Coronary artery (tissue), 2 donors: Measurements from ENCODE around the gene SH3GL1.

Experiments used
- DNase-seq: peaks from one replicate; pipeline ENCODE4 v3.0.0-alpha.2; 2017; ENCODE audit warnings: low spot score
- H3K27ac ChIP-seq, 2 donors: fragments of 200-600 bp; sonication (generic); one replicate each; pipeline ENCODE4 v1.5.1; 2016 to 2019
- H3K4me3 ChIP-seq: fragments of 200-600 bp; sonication (generic); 2 replicates; pipeline ENCODE4 v1.5.1; 2016; ENCODE audit warnings: mild to moderate bottlenecking, moderate library complexity
- TF ChIP-seq, protein P1 (sequence below): fragments of 200-600 bp; sonication (generic); IDR thresholded peaks from one replicate; pipeline ENCODE4 v1.5.1; 2019; ENCODE audit warnings: antibody characterized with exemption

Gene SH3GL1

GRCh38 chr19:4390017-4390566 is 10.3 kb downstream of the SH3GL1 start:
- DNase-seq = no peak
- TF ChIP-seq, protein P1, sequence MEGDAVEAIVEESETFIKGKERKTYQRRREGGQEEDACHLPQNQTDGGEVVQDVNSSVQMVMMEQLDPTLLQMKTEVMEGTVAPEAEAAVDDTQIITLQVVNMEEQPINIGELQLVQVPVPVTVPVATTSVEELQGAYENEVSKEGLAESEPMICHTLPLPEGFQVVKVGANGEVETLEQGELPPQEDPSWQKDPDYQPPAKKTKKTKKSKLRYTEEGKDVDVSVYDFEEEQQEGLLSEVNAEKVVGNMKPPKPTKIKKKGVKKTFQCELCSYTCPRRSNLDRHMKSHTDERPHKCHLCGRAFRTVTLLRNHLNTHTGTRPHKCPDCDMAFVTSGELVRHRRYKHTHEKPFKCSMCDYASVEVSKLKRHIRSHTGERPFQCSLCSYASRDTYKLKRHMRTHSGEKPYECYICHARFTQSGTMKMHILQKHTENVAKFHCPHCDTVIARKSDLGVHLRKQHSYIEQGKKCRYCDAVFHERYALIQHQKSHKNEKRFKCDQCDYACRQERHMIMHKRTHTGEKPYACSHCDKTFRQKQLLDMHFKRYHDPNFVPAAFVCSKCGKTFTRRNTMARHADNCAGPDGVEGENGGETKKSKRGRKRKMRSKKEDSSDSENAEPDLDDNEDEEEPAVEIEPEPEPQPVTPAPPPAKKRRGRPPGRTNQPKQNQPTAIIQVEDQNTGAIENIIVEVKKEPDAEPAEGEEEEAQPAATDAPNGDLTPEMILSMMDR = no peak
- Histone ChIP-seq H3K27ac (peak overlapping the region; percentile 32 to 84), H3K4me3 (peak overlapping the region; percentile 35)

- peak overlapping the region; percentile 24 for H3K4me3 ChIP-seq
- no peak for DNase-seq
- TF ChIP-seq, protein P1 = no peak
- peak overlapping the region; percentile 32 to 84 for H3K27ac ChIP-seq
These were observed 10.8 kb downstream of the SH3GL1 start for GRCh38 chr19:4389511-4390016.

GRCh38 chr19:4389064-4389375 is 11.3 kb downstream of the SH3GL1 start:
- peak overlapping the region; percentile 25 for H3K4me3 ChIP-seq
- peak overlapping the region in 1 of 2 donors; percentile 84 for H3K27ac ChIP-seq
- no peak for DNase-seq
- TF ChIP-seq, protein P1 = no peak

DNA sequence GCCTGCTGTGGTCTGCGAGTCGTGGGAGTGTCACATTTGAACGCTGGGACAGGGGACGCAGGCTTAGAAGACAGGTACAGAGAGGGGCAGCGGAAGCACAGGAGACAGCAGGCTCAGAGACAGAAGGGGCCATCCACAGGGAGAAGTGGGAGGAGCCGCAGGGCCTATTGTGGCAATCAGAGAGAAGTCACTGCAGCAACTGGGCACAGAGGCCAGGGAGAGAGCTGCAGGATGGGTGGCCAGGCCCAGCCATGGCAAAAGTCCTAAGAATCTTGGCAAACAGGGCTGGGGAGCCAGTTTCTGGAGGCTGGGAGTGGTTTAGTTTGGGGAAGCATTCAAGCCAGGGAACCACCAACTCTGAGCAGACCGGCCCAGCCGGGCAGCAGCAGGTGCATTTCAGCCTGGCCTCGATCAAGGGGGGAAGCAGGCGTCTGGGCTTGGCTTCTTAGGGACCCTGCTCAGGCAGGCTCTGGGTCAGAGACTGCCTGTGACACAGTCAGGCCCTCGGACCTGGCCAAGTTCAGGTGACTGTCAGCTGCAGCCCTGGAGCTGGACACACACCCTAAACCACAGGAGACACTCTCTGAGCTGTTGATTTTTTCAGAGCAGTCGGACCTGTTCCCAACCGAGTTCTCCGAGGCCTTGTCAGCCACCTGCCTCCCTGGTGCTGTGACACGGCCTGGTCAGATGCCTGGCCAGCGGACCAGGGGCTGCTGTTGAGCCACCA is 11.8 kb downstream of the SH3GL1 start:
- Histone ChIP-seq H3K27ac (peak overlapping the region in 1 of 2 donors; percentile 84), H3K4me3 (peak overlapping the region; percentile 25)
- TF ChIP-seq, protein P1 = no peak
- DNase-seq = no peak

- Histone ChIP-seq H3K27ac (no peak overlapping the region), H3K4me3 (no peak overlapping the region)
- no peak for DNase-seq
- TF ChIP-seq, protein P1 = no peak
These were observed 14.1 kb downstream of the SH3GL1 start for GRCh38 chr19:4386041-4386782.

DNA sequence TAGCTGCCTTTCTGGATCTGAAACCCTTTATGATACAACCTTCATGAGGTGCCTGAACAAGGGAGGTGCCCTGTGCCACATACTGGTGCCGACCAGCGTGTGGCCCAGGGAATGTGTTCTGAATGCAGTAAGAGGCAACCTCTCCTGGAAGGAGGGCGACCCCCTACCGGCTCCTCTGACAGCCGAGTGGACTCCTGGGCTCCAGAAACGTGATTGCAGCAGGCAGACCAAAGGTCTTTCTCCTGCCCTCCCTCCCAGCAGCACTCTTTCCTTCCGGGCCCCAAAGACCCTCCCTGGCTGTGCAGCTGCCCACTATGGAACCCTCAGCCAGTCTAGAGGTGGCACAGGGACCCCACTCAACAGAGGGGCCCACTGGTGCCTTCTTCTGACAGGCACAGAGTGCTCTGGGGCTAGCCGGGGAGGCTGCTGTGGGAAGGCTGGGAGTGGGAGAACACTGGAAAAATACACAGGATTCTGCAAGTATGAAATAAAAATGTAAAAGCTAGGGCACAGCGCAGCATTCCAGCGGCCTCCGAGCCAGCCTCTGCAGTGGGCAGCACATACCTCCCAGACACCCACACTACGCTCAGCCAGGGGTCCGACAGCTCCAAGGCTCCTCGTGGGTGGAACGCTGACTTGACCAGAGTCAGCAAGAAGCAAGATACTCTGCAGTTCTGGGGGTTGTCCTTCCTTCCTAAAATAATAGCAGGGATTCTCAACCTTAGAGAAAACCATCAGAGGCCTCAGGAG is 14.9 kb downstream of the SH3GL1 start:
- no peak for DNase-seq
- Histone ChIP-seq H3K4me3 (no peak overlapping the region), H3K27ac (peak overlapping the region in 1 of 2 donors; percentile 32)
- TF ChIP-seq, protein P1 = no peak
